ENCODE data around the gene BTBD18. TPM values are rescaled to one million over a fixed set of nuclear protein-coding genes. Genes with fewer than 3 reads are reported as not detected.

BTBD18 gene
- polyA plus RNA-seq, 3 donors from 2014 or later: 0.12 to 0.86 (median 0.25) TPM

DNA sequence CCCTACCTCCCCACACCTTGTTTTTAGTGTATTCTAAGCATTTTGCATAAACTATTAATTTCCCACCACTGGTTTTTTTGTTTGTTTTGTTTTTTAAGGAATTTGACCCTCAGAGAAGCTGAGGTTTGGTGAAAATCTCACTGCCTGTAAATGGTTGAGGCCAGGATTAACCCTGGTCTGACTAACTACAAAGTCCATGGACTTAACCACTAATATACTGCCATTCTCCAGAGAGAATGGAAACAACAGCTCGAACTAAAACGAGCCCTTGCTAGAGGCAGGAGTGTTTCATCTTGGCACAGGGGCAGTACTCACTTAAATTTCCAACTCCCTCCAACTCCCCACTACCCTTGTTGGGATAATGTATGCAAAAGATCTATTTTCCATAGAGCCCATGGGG, 12.9 kb upstream of the BTBD18 start:
- peaks cover 0 to 4% (median 4%) of the 10 kb centered on the region in 3 donors for H3K27me3 Mint-ChIP-seq (ENCODE audit: low read depth in 3 of 3)
- H3K9me3 Mint-ChIP-seq: no peaks in the 10 kb centered on the region
- DNase-seq: no peak
- no peak overlapping the region for H3K4me3 Mint-ChIP-seq
- peak overlapping the region in 1 of 6 donors; percentile 23 for H3K27ac Mint-ChIP-seq
- H3K36me3 Mint-ChIP-seq: peaks cover 0 to 9% (median 8%) of the 10 kb centered on the region in 3 donors
- H3K4me1 Mint-ChIP-seq: peaks cover 6% of the 10 kb centered on the region in 2 donors

DNA sequence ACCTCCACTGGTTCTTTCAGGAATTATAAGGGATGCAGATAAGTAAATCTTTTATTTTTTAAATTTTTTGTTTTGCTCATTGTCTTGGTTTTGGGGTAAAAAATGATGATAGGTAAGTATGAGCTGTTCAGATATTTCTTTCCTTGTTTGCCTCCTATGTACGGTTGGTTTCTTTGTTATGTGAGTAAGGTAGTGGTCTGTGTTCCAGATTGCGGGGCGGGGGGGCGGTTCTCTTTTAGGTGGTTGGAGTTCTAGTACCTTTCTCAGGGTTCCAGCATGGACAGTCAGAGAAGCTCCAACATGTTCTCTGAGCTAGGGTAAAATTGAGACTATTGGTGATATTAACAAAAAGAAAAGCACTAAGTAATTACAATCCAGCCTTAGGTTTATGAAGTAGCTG, 12.4 kb upstream of the BTBD18 start:
- no peak for DNase-seq
- Mint-ChIP-seq H3K9me3 (no peaks in the 10 kb centered on the region), H3K27ac (no peak overlapping the region), H3K4me1 (peaks cover 6% of the 10 kb centered on the region in 2 donors), H3K36me3 (peaks cover 0 to 9% (median 8%) of the 10 kb centered on the region in 3 donors), H3K27me3 (ENCODE audit: low read depth in 3 of 3) (peaks cover 0 to 4% (median 4%) of the 10 kb centered on the region in 3 donors), H3K4me3 (no peak overlapping the region)

- no peak overlapping the region for H3K27ac Mint-ChIP-seq
- H3K27me3 Mint-ChIP-seq (ENCODE audit: low read depth in 3 of 3): peaks cover 0 to 4% (median 4%) of the 10 kb centered on the region in 3 donors
- peaks cover 0 to 9% (median 8%) of the 10 kb centered on the region in 3 donors for H3K36me3 Mint-ChIP-seq
- no peak for DNase-seq
- H3K9me3 Mint-ChIP-seq: no peaks in the 10 kb centered on the region
- H3K4me1 Mint-ChIP-seq: peaks cover 6% of the 10 kb centered on the region in 2 donors
- no peak overlapping the region for H3K4me3 Mint-ChIP-seq
Measured at GRCh38 chr11:57763568-57763967, 11.9 kb upstream of the BTBD18 start.

GRCh38 chr11:57762235-57762861, 10.7 kb upstream of the BTBD18 start:
- no peak for DNase-seq
- Mint-ChIP-seq H3K9me3 (no peaks in the 10 kb centered on the region), H3K4me1 (peaks cover 6% of the 10 kb centered on the region in 2 donors), H3K27ac (no peak overlapping the region), H3K36me3 (peaks cover 0 to 9% (median 7%) of the 10 kb centered on the region in 3 donors), H3K4me3 (peak overlapping the region in 2 of 5 donors; percentile 19 to 39), H3K27me3 (ENCODE audit: low read depth in 3 of 3) (peaks cover 0 to 4% (median 4%) of the 10 kb centered on the region in 3 donors)

DNA sequence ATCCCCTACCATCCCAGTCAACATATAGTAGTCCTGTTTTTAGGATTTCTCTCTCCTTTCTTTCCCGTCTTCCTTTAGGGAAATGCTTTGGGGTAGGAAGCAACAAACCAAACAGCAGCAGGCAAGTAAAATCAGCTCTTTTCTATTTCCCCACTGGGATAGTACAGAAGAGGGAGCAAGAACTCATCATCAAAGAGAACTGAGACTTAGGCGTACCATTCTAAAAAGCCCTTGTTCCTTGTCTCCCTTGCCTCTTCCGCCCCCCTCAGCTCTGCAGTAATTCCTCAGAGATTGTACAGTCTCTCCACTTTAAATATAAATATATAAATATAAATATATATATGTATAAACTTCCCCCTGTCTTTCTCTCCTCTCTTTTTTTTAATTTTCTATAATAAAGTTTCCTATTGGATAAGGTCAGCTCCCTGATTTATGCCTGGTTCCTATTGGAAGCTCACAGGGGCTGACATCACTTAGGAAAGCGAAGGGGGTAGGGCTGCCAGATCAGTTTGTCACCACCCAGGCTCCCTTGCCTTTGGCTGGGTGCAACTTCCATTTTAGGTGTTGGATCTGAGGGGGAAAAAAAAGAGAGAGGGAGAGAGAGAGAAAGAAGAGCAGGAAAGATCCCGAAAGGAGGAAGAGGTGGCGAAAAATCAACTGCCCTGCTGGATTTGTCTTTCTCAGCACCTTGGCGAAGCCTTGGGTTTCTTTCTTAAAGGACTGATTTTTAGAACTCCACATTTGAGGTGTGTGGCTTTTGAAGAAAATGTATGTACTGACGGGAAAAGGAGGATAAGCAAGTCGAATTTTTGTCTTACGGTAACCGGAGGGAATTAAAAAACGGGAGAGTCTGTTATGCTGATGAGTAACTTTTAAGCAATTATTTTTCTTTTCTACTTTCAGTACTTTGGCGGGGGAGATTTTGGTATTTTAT, 9.9 kb upstream of the BTBD18 start, which contains the start of gene CTNND1:
Gene CTNND1 (plus strand): TSS at position 502 of the 934 bp plus-strand sequence. CDS start 29,677 bp downstream, outside the sequence.
- DNase-seq: no peak
- no peak within 1 kb of the TSS for H3K27ac Mint-ChIP-seq
- peaks cover 0 to 7% (median 4%) of the 10 kb centered on the region in 3 donors for H3K36me3 Mint-ChIP-seq
- H3K4me3 Mint-ChIP-seq: peak within 1 kb of the TSS in 4 of 5 donors; percentile 15 to 48 (median 40)
- peaks cover 6% of the 10 kb centered on the region in 2 donors for H3K4me1 Mint-ChIP-seq
- no peaks in the 10 kb centered on the region for H3K9me3 Mint-ChIP-seq
- H3K27me3 Mint-ChIP-seq (ENCODE audit: low read depth in 3 of 3): peaks cover 0 to 4% (median 4%) of the 10 kb centered on the region in 3 donors

GRCh38 chr11:57758174-57758573, 6.6 kb upstream of the BTBD18 start:
- Mint-ChIP-seq H3K27ac (no peak overlapping the region), H3K9me3 (no peaks in the 10 kb centered on the region), H3K36me3 (peaks cover 0 to 4% (median 3%) of the 10 kb centered on the region in 3 donors), H3K27me3 (ENCODE audit: low read depth in 3 of 3) (peaks cover 0 to 4% (median 2%) of the 10 kb centered on the region in 3 donors), H3K4me1 (peaks cover 6% of the 10 kb centered on the region in 2 donors), H3K4me3 (no peak overlapping the region)
- DNase-seq: no peak

DNA sequence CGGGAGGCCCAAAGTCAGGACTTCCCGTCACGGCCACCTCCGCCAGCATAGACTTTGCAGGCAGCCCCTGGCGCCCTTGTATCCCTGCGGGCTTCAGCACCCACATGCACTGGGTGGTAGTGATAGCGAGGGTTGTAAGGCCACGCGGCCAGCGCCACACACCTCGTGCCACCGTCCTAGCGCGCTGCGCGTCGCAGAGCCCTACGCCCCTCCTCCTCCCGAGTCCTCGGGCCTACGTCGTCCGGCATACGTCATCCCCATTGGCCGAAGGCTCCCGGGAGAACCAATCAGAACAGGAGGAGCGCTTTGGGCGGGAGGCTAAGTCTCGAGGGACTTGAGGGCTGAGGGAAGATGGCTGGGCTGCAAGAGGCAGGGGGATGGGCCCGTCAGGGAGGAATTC, 1.3 kb upstream of the BTBD18 start:
- Mint-ChIP-seq H3K27ac (no peak overlapping the region), H3K4me1 (no peaks in the 10 kb centered on the region), H3K9me3 (no peaks in the 10 kb centered on the region), H3K27me3 (ENCODE audit: low read depth in 3 of 3) (no peaks in the 10 kb centered on the region), H3K36me3 (peaks cover 0 to 4% (median 0%) of the 10 kb centered on the region in 3 donors), H3K4me3 (no peak overlapping the region)
- no peak for DNase-seq

- Mint-ChIP-seq H3K36me3 (peaks cover 0 to 8% (median 3%) of the 10 kb centered on the region in 3 donors), H3K27me3 (ENCODE audit: low read depth in 3 of 3) (no peaks in the 10 kb centered on the region), H3K4me1 (no peaks in the 10 kb centered on the region), H3K9me3 (no peaks in the 10 kb centered on the region), H3K27ac (no peak overlapping the region), H3K4me3 (no peak overlapping the region)
- DNase-seq: no peak
Measured at GRCh38 chr11:57751176-57751575, 443 bp downstream of the BTBD18 start.

- DNase-seq: no peak
- Mint-ChIP-seq H3K9me3 (no peaks in the 10 kb centered on the region), H3K27me3 (ENCODE audit: low read depth in 3 of 3) (peaks cover 0 to 3% (median 2%) of the 10 kb centered on the region in 3 donors), H3K27ac (peak overlapping the region; percentile 10 to 69 (median 62)), H3K4me3 (no peak overlapping the region), H3K36me3 (peaks cover 6 to 8% (median 8%) of the 10 kb centered on the region in 3 donors), H3K4me1 (peaks cover 15 to 20% of the 10 kb centered on the region in 2 donors)
Measured at GRCh38 chr11:57746920-57747319, 4.7 kb downstream of the BTBD18 start.

- Mint-ChIP-seq H3K36me3 (peaks cover 4 to 10% (median 7%) of the 10 kb centered on the region in 3 donors), H3K27me3 (ENCODE audit: low read depth in 3 of 3) (peaks cover 3 to 13% (median 7%) of the 10 kb centered on the region in 3 donors), H3K4me1 (peaks cover 25 to 30% of the 10 kb centered on the region in 2 donors), H3K9me3 (no peaks in the 10 kb centered on the region), H3K27ac (peak overlapping the region in 4 of 6 donors; percentile 11 to 81 (median 36)), H3K4me3 (no peak overlapping the region)
- no peak for DNase-seq
Measured at GRCh38 chr11:57745206-57745605, 6.4 kb downstream of the BTBD18 start.

DNA sequence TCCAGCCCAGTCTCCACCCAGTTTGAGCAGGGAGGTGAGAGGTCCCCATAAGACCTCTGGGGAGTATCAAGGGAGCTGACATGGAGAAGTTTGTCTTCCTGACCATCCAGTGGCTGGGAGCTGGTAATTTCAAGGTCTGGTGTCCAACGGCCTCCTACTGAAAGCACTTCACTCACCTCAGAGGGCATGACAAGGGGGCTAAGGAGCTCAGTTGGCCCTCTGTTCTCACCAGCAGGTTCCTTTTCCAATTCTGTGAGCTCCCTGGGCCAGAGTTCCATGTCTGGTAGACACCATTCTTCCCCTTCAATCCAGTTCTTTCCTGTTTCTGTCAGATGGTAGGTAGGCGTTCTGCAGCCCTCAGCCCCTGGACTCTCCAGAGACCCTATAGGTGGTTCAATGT, 7.3 kb downstream of the BTBD18 start:
- H3K27ac Mint-ChIP-seq: peak overlapping the region in 3 of 6 donors; percentile 30 to 79 (median 77)
- H3K4me3 Mint-ChIP-seq: peak overlapping the region in 3 of 5 donors; percentile 35 to 54 (median 41)

DNA sequence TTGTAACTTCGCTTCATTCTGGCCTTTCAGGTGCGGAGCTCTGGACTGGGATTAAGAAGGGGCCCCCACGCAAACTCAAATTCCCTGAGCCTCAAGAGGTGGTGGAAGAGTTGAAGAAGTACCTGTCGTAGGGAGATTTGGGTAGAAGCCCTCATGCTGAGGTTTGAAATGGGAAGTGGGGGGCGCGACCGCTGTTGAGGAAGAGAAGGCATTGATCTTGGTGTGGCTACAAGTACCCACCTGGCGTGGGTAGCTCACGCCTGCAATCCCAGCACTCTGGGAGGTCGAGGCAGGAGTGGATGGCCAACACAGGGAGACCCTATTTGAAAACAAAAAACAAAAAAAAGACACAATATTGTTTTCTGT, 9.5 kb downstream of the BTBD18 start:
- no peak for DNase-seq
- Mint-ChIP-seq H3K27me3 (ENCODE audit: low read depth in 3 of 3) (peaks cover 3 to 13% (median 7%) of the 10 kb centered on the region in 3 donors), H3K36me3 (peaks cover 2 to 13% (median 12%) of the 10 kb centered on the region in 3 donors), H3K27ac (peak overlapping the region; percentile 97 to 100 (median 100)), H3K9me3 (no peaks in the 10 kb centered on the region), H3K4me3 (peak overlapping the region; percentile 96 to 100 (median 99)), H3K4me1 (peaks cover 25 to 30% of the 10 kb centered on the region in 2 donors)

More for the DNA sequence above, 7.3 kb downstream of the BTBD18 start:
- Mint-ChIP-seq H3K27me3 (ENCODE audit: low read depth in 3 of 3) (peaks cover 3 to 13% (median 7%) of the 10 kb centered on the region in 3 donors), H3K36me3 (peaks cover 4 to 10% (median 7%) of the 10 kb centered on the region in 3 donors), H3K9me3 (no peaks in the 10 kb centered on the region), H3K4me1 (peaks cover 25 to 30% of the 10 kb centered on the region in 2 donors)
- DNase-seq: no peak

Measured in immature natural killer cell (primary cell).